H9 (cell line): ENCODE results near the gene CACNG8. TPM values are rescaled to one million over a fixed set of nuclear protein-coding genes. Genes with fewer than 3 reads are reported as not detected.

ENCODE experiments used
- DNase-seq: peaks from one replicate; pipeline ENCODE4 v3.0.0-alpha.2; 2017
- H2AFZ ChIP-seq: one replicate; pipeline ENCODE4 v1.6.1; 2013; ENCODE audit warnings: mild to moderate bottlenecking, low read length, control low read depth, moderate library complexity
- H2AK5ac ChIP-seq: 2 replicates; pipeline ENCODE4 v1.6.1; 2013; ENCODE audit warnings: low read length, control low read depth, mixed read lengths; ENCODE audit not compliant: insufficient read length
- H2BK120ac ChIP-seq: one replicate; pipeline ENCODE4 v1.6.1; 2013; ENCODE audit warnings: low read depth, mild to moderate bottlenecking, low read length, control low read depth, inconsistent platforms; ENCODE audit not compliant: poor library complexity, severe bottlenecking
- H2BK12ac ChIP-seq: 2 replicates; pipeline ENCODE4 v1.6.1; 2013; ENCODE audit warnings: low read length, control low read depth, mixed read lengths, low read depth; ENCODE audit not compliant: insufficient read length
- H2BK15ac ChIP-seq: 2 replicates; pipeline ENCODE4 v1.6.1; 2013; ENCODE audit warnings: low read depth, low read length, control low read depth
- H2BK20ac ChIP-seq: one replicate; pipeline ENCODE4 v1.6.1; 2013; ENCODE audit warnings: low read depth, mild to moderate bottlenecking, low read length, control low read depth, inconsistent platforms; ENCODE audit not compliant: poor library complexity, severe bottlenecking
- H2BK5ac ChIP-seq: 2 replicates; pipeline ENCODE4 v1.6.1; 2013; ENCODE audit warnings: low read length, control low read depth, mixed read lengths; ENCODE audit not compliant: insufficient read length
- H3K14ac ChIP-seq: 2 replicates; pipeline ENCODE4 v1.6.1; 2013; ENCODE audit warnings: low read length, control low read depth; ENCODE audit not compliant: insufficient read depth
- H3K18ac ChIP-seq: 2 replicates; pipeline ENCODE4 v1.6.1; 2013; ENCODE audit warnings: low read depth, mild to moderate bottlenecking, mixed read lengths, low read length, control low read depth; ENCODE audit not compliant: insufficient read length
- H3K23ac ChIP-seq: 2 replicates; pipeline ENCODE4 v1.6.1; 2013; ENCODE audit warnings: low read length, control low read depth, mixed read lengths, low read depth; ENCODE audit not compliant: insufficient read length
- H3K23me2 ChIP-seq: 2 replicates; pipeline ENCODE4 v1.6.1; 2013; ENCODE audit warnings: low read depth, mild to moderate bottlenecking, mixed read lengths, low read length, control low read depth; ENCODE audit not compliant: insufficient read length, poor library complexity, severe bottlenecking
- H3K27ac ChIP-seq: 2 replicates; pipeline ENCODE4 v1.5.1; 2013; ENCODE audit warnings: low read length, control low read depth, mixed read lengths, low read depth; ENCODE audit not compliant: insufficient read length
- H3K27me3 ChIP-seq: 2 replicates; pipeline ENCODE4 v1.6.1; 2013; ENCODE audit warnings: low read length, control low read depth, inconsistent platforms; ENCODE audit not compliant: insufficient read depth
- H3K4ac ChIP-seq: 2 replicates; pipeline ENCODE4 v1.6.1; 2013; ENCODE audit warnings: low read depth, mild to moderate bottlenecking, control low read depth, inconsistent platforms, low read length, moderate library complexity
- H3K4me1 ChIP-seq: 2 replicates; pipeline ENCODE4 v1.6.1; 2013; ENCODE audit warnings: low read length, control low read depth, inconsistent platforms; ENCODE audit not compliant: insufficient read depth
- H3K4me2 ChIP-seq: 2 replicates; pipeline ENCODE4 v1.6.1; 2013; ENCODE audit warnings: low read length, control low read depth, mixed read lengths; ENCODE audit not compliant: insufficient read length, insufficient read depth
- H3K56ac ChIP-seq: 2 replicates; pipeline ENCODE4 v1.6.1; 2013; ENCODE audit warnings: low read depth, mild to moderate bottlenecking, mixed read lengths, low read length, control low read depth; ENCODE audit not compliant: insufficient read length
- H3K79me1 ChIP-seq: 2 replicates; pipeline ENCODE4 v1.6.1; 2013; ENCODE audit warnings: low read depth, mild to moderate bottlenecking, moderate library complexity, low read length, control low read depth, inconsistent platforms; ENCODE audit not compliant: insufficient read depth, poor library complexity, severe bottlenecking
- H3K79me2 ChIP-seq: 2 replicates; pipeline ENCODE4 v1.6.1; 2013; ENCODE audit warnings: low read length, control low read depth, inconsistent platforms; ENCODE audit not compliant: insufficient read depth
- H3K9ac ChIP-seq: 2 replicates; pipeline ENCODE4 v1.6.1; 2013; ENCODE audit warnings: low read length, control low read depth, mixed read lengths; ENCODE audit not compliant: insufficient read length; ENCODE audit errors: extremely low read depth
- H3K9me3 ChIP-seq: one replicate; pipeline ENCODE4 v1.6.1; 2013; ENCODE audit warnings: low read depth, low read length, inconsistent platforms; ENCODE audit not compliant: control insufficient read depth
- H3T11ph ChIP-seq: one replicate; pipeline ENCODE4 v1.6.1; 2013; ENCODE audit warnings: mild to moderate bottlenecking, low read length, control low read depth, inconsistent platforms
- H4K20me1 ChIP-seq: one replicate; pipeline ENCODE4 v1.6.1; 2013; ENCODE audit not compliant: control insufficient read depth, insufficient read length, insufficient read depth
- H4K5ac ChIP-seq: 2 replicates; pipeline ENCODE4 v1.6.1; 2013; ENCODE audit warnings: low read depth, mild to moderate bottlenecking, mixed read lengths, low read length, control low read depth; ENCODE audit not compliant: insufficient read length
- H4K8ac ChIP-seq: replicated peaks from 2 replicates; pipeline ENCODE4 v1.6.1; 2013; ENCODE audit warnings: low read length, control low read depth, mixed read lengths, low read depth; ENCODE audit not compliant: insufficient read length
- H4K91ac ChIP-seq: 2 replicates; pipeline ENCODE4 v1.6.1; 2013; ENCODE audit warnings: low read depth, mild to moderate bottlenecking, moderate library complexity, mixed read lengths, low read length, control low read depth; ENCODE audit not compliant: insufficient read length
- H3K27ac Mint-ChIP-seq, 3 experiments: 2 replicates in 2 of 3; 3 replicates in 1 of 3; pipeline ENCODE4 v1.8.0; 2020 to 2021; ENCODE audit warnings: mixed read lengths in 3 of 3, mild to moderate bottlenecking in 1 of 3, moderate library complexity in 1 of 3
- H3K27me3 Mint-ChIP-seq: 2 replicates; pipeline ENCODE4 v1.8.0; 2021; ENCODE audit warnings: low read depth, mild to moderate bottlenecking, moderate library complexity, mixed read lengths
- H3K36me3 Mint-ChIP-seq, 3 experiments: 2 replicates in 2 of 3; 3 replicates in 1 of 3; pipeline ENCODE4 v1.8.0; 2020 to 2021; ENCODE audit warnings: low read depth in 3 of 3, mixed read lengths in 3 of 3; ENCODE audit not compliant: insufficient read depth in 1 of 3
- H3K4me1 Mint-ChIP-seq, 2 experiments: 2 replicates each; pipeline ENCODE4 v1.8.0; 2020; ENCODE audit warnings: mixed read lengths in 2 of 2
- H3K4me3 Mint-ChIP-seq, 2 experiments: 2 replicates in 1 of 2; 3 replicates in 1 of 2; pipeline ENCODE4 v1.8.0; 2020 to 2021; ENCODE audit warnings: mild to moderate bottlenecking in 2 of 2, mixed read lengths in 2 of 2, moderate library complexity in 1 of 2
- H3K9me3 Mint-ChIP-seq, 2 experiments: 2 replicates in 1 of 2; 3 replicates in 1 of 2; pipeline ENCODE4 v1.8.0; 2020; ENCODE audit warnings: mild to moderate bottlenecking in 2 of 2, mixed read lengths in 2 of 2, moderate library complexity in 1 of 2
- WGBS: extraction: QIAGEN DNeasy Blood & Tissue Kit; methylation state at CpG from one replicate; pipeline ENCODE4 v1.1.7; 2013; ENCODE audit warnings: missing lambda C conversion rate, low lambda C conversion rate, mixed read lengths; ENCODE audit not compliant: insufficient read length; ENCODE audit errors: extremely low coverage; 5-methylcytosine and 5-hydroxymethylcytosine counted together
- total RNA-seq: library from RNA; stranded (reverse); gene quantifications from 2 replicates; pipeline ENCODE4 v1.2.1, GENCODE V29; 2021
- TF ChIP-seq, protein P1 (sequence below): fragments of 200-600 bp; sonication (generic); conservative IDR thresholded peaks from 3 replicates; pipeline ENCODE4 v1.8.0; 2021; ENCODE audit warnings: antibody characterized with exemption, mild to moderate bottlenecking

The CACNG8 gene
- total RNA-seq, 1 experiment from 2014 or later: 7.1 TPM

GRCh38 chr19:53945441-53945840 is 17.3 kb upstream of the CACNG8 start:
- DNase-seq: peak; percentile 73

More at GRCh38 chr19:53945441-53945840, 17.3 kb upstream of the CACNG8 start:
- Histone ChIP-seq H2BK20ac (no peak overlapping the region), H3K4me1 (peaks cover 4% of the 10 kb centered on the region; the same call in 1 of the 2 replicates), H3K79me2 (no peaks in the 10 kb centered on the region), H3K23ac (no peak overlapping the region), H3K14ac (no peak overlapping the region), H2AK5ac (no peak overlapping the region), H3K27ac (no peak overlapping the region), H3K9me3 (no peaks in the 10 kb centered on the region), H3T11ph (no peak overlapping the region), H3K79me1 (no peaks in the 10 kb centered on the region), H2BK15ac (no peak overlapping the region), H3K56ac (no peak overlapping the region), H4K20me1 (no peaks in the 10 kb centered on the region), H3K4ac (no peak overlapping the region), H4K8ac (no peak overlapping the region), H4K91ac (no peak overlapping the region), H2BK120ac (no peak overlapping the region), H3K18ac (no peak overlapping the region), H2BK12ac (no peak overlapping the region), H2AFZ (no peak overlapping the region), H3K23me2 (peaks cover 19% of the 10 kb centered on the region), H3K9ac (no peak overlapping the region), H4K5ac (no peak overlapping the region), H3K4me2 (peak overlapping the region; percentile 32), H3K27me3 (no peaks in the 10 kb centered on the region), H2BK5ac (no peak overlapping the region)
- peak overlapping the region in 1 of 3 experiments; percentile 60; a peak in 2 of 7 replicates for H3K27ac Mint-ChIP-seq
- peak overlapping the region; percentile 58 to 76 for H3K4me3 Mint-ChIP-seq
- peaks cover 3% of the 10 kb centered on the region for H3K27me3 Mint-ChIP-seq
- no peaks in the 10 kb centered on the region; a peak in 2 of 5 replicates for H3K9me3 Mint-ChIP-seq
- WGBS: no CpG with 5 or more reads among the region's 9 CpGs
- TF ChIP-seq, protein P1, sequence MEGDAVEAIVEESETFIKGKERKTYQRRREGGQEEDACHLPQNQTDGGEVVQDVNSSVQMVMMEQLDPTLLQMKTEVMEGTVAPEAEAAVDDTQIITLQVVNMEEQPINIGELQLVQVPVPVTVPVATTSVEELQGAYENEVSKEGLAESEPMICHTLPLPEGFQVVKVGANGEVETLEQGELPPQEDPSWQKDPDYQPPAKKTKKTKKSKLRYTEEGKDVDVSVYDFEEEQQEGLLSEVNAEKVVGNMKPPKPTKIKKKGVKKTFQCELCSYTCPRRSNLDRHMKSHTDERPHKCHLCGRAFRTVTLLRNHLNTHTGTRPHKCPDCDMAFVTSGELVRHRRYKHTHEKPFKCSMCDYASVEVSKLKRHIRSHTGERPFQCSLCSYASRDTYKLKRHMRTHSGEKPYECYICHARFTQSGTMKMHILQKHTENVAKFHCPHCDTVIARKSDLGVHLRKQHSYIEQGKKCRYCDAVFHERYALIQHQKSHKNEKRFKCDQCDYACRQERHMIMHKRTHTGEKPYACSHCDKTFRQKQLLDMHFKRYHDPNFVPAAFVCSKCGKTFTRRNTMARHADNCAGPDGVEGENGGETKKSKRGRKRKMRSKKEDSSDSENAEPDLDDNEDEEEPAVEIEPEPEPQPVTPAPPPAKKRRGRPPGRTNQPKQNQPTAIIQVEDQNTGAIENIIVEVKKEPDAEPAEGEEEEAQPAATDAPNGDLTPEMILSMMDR: no peak
- peaks cover 20 to 34% of the 10 kb centered on the region in 2 experiments for H3K4me1 Mint-ChIP-seq
- H3K36me3 Mint-ChIP-seq: peaks cover 0 to 5% (median 3%) of the 10 kb centered on the region in 3 experiments; a peak in 5 of 7 replicates
